Left ventricle myocardium inferior (tissue), 1 donor: ENCODE measurements around the gene STIM1. TPM values are rescaled to one million over a fixed set of nuclear protein-coding genes. Genes with fewer than 3 reads are reported as not detected.

Source experiments
- DNase-seq: peaks from one replicate; pipeline ENCODE4 v3.0.0-alpha.2; 2020
- H3K27ac ChIP-seq: fragments of 200-600 bp; replicated peaks from 2 replicates; pipeline ENCODE4 v1.8.0; 2021
- H3K27me3 ChIP-seq: fragments of 200-600 bp; 2 replicates; pipeline ENCODE4 v1.8.0; 2021; ENCODE audit warnings: low read depth
- H3K36me3 ChIP-seq: fragments of 200-600 bp; 2 replicates; pipeline ENCODE4 v1.8.0; 2021
- H3K4me1 ChIP-seq: fragments of 200-600 bp; 2 replicates; pipeline ENCODE4 v1.8.0; 2021
- H3K4me3 ChIP-seq: fragments of 200-600 bp; 2 replicates; pipeline ENCODE4 v1.8.0; 2021; ENCODE audit warnings: mild to moderate bottlenecking, moderate library complexity
- H3K9me3 ChIP-seq: fragments of 200-600 bp; replicated peaks from 2 replicates; pipeline ENCODE4 v1.8.0; 2021
- CTCF ChIP-seq: fragments of 200-600 bp; IDR thresholded peaks from 2 replicates; pipeline ENCODE4 v1.8.0; 2021; ENCODE audit warnings: antibody characterized with exemption, mild to moderate bottlenecking, borderline replicate concordance
- intact Hi-C: fragments of 100-400 bp; cut with micrococcal nuclease; formaldehyde crosslinking; loops from one replicate; pipeline ENCODE4 v1.11.0; 2022
- total RNA-seq: library from RNA; stranded (reverse); fragmentation: NEBNext Ultra II Directional; extraction: Animal tissue kit (Norgen Biotek cat#: 25700); gene quantifications from one replicate; pipeline ENCODE4 v1.2.1, GENCODE V29; 2021
- donor health status: DM: no; HTN: yes; CAD: no; lungs with severe emphysema.

STIM1 gene
- total RNA-seq, 1 donor from 2014 or later = 32.0 TPM

GRCh38 chr11:4054643-4055042 lies 199.2 kb downstream of the STIM1 start:
- TF ChIP-seq CTCF = no peak
- Histone ChIP-seq H3K4me3 (no peak overlapping the region), H3K36me3 (peaks cover 25% of the 10 kb centered on the region)

GRCh38 chr11:4059424-4059823 lies 204.0 kb downstream of the STIM1 start:
- no peak for TF ChIP-seq CTCF
- peaks cover 22% of the 10 kb centered on the region for H3K4me1 ChIP-seq
- no peak overlapping the region for H3K27ac ChIP-seq
- no peaks in the 10 kb centered on the region for H3K9me3 ChIP-seq
- intact Hi-C loops = no loop called here
- peaks cover 33% of the 10 kb centered on the region for H3K36me3 ChIP-seq
- DNase-seq = no peak
- no peak overlapping the region for H3K4me3 ChIP-seq
- no peaks in the 10 kb centered on the region for H3K27me3 ChIP-seq

More at GRCh38 chr11:4054643-4055042, 199.2 kb downstream of the STIM1 start:
- Histone ChIP-seq H3K27ac (no peak overlapping the region), H3K4me1 (peaks cover 9% of the 10 kb centered on the region), H3K27me3 (no peaks in the 10 kb centered on the region), H3K9me3 (no peaks in the 10 kb centered on the region)
- no peak for DNase-seq
- intact Hi-C loops = no loop called here

GRCh38 chr11:4060182-4060923 lies 204.9 kb downstream of the STIM1 start:
- H3K27me3 ChIP-seq = no peaks in the 10 kb centered on the region
- H3K27ac ChIP-seq = no peak overlapping the region
- H3K4me1 ChIP-seq = peaks cover 30% of the 10 kb centered on the region
- H3K4me3 ChIP-seq = no peak overlapping the region
- no peak for TF ChIP-seq CTCF
- DNase-seq = no peak
- peaks cover 32% of the 10 kb centered on the region for H3K36me3 ChIP-seq
- no peaks in the 10 kb centered on the region for H3K9me3 ChIP-seq
- intact Hi-C loops = loop anchor here (10.0 kb wide), 1 partner anchor 106 kb away; no protein-coding TSS in a partner anchor

- no peak overlapping the region for H3K27ac ChIP-seq
- TF ChIP-seq CTCF = no peak
- H3K36me3 ChIP-seq = peaks cover 19% of the 10 kb centered on the region
- no peak for DNase-seq
- intact Hi-C loops = loop anchor here (10.0 kb wide), 1 partner anchor 107 kb away; no protein-coding TSS in a partner anchor
- H3K4me1 ChIP-seq = peaks cover 43% of the 10 kb centered on the region
- H3K9me3 ChIP-seq = no peaks in the 10 kb centered on the region
- no peaks in the 10 kb centered on the region for H3K27me3 ChIP-seq
- no peak overlapping the region for H3K4me3 ChIP-seq
Measured at GRCh38 chr11:4061700-4062099, 206.2 kb downstream of the STIM1 start.

- H3K27ac ChIP-seq = no peak overlapping the region
- no peak for TF ChIP-seq CTCF
- intact Hi-C loops = loop anchor here (10.0 kb wide), 1 partner anchor 109 kb away; no protein-coding TSS in a partner anchor
Measured at GRCh38 chr11:4063348-4063747, 207.9 kb downstream of the STIM1 start.

More at GRCh38 chr11:4063348-4063747, 207.9 kb downstream of the STIM1 start:
- Histone ChIP-seq H3K4me3 (no peak overlapping the region), H3K36me3 (peaks cover 19% of the 10 kb centered on the region), H3K4me1 (peaks cover 36% of the 10 kb centered on the region), H3K9me3 (no peaks in the 10 kb centered on the region), H3K27me3 (no peaks in the 10 kb centered on the region)
- no peak for DNase-seq
